Stimulated activated naive CD8-positive, alpha-beta T cell treated with anti-CD3 and anti-CD28 coated beads, Interleukin-15, Interleukin-2, amounts not matched to agents 100 U/mL and 50 U/mL, for 24 hours (primary cell): ENCODE measurements around the gene CCDC73.
"Not testable (repeated sequence)": the region's sequence is repeated elsewhere in the genome, so short reads cannot be mapped to it uniquely, and the experiment has no call there.

Experiments used
- ATAC-seq: fragments of 150-1000 bp; cut with Tn5 transposase; one replicate; pipeline ENCODE4 v1.10.0; 2021
- DNase-seq: peaks from one replicate; pipeline ENCODE4 v3.0.0; 2021

Gene CCDC73

GRCh38 chr11:32792948-32793475, 1.4 kb downstream of the CCDC73 start:
- peak; percentile 76 for DNase-seq
- peak; percentile 61 for ATAC-seq

GRCh38 chr11:32792111-32792947, 2.1 kb downstream of the CCDC73 start:
- DNase-seq (no peak), ATAC-seq (no peak)

- ATAC-seq (no peak), DNase-seq (no peak)
Measured at GRCh38 chr11:32790916-32791315, 3.5 kb downstream of the CCDC73 start.

DNA sequence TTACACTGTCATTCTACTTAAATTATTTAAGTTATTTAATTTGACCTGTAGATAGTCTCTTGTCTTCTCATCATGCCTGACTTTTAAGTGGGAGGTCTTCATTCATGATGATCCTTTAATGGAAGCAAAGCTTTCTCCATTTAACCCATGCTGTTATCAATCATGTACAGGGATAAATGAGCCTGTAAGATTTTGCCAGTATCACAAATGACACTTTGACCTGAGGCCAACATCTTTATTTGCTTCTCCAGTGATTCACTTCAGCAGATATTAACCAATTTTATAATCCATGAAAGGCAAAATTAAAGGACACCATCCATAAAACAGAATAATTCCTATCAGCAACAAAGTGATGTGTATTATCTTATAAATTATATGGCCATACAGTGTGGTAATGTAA, 7.7 kb downstream of the CCDC73 start:
- ATAC-seq = no peak
- no peak for DNase-seq

DNA sequence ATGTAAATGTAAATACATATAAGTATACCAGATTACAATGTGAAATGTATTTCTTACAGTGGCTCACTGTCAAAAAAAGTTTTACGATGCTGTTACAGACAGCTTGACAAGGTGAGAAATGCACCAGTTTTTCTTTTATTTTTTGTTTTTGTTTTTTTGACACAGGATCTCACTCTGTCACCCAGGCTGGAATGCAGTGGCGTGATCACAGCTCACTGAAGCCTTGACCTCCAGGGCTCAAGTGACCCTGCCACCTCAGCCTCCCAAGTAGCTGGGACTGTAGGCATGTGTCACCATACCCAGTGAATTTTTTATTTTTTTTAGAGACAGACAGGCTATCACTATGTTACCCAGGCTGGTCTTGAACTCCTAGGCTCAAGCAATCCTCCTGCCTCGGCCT, 9.2 kb downstream of the CCDC73 start:
- no peak for ATAC-seq
- no peak for DNase-seq

GRCh38 chr11:32781721-32782120, 12.7 kb downstream of the CCDC73 start:
- no peak for ATAC-seq
- DNase-seq = no peak

GRCh38 chr11:32780839-32781238, 13.6 kb downstream of the CCDC73 start:
- DNase-seq, ATAC-seq: not testable (repeated sequence)

- DNase-seq = no peak
- ATAC-seq = no peak
Measured at GRCh38 chr11:32779136-32779535, 15.3 kb downstream of the CCDC73 start.

GRCh38 chr11:32775908-32776307, 18.6 kb downstream of the CCDC73 start:
- ATAC-seq (no peak), DNase-seq (no peak)

DNA sequence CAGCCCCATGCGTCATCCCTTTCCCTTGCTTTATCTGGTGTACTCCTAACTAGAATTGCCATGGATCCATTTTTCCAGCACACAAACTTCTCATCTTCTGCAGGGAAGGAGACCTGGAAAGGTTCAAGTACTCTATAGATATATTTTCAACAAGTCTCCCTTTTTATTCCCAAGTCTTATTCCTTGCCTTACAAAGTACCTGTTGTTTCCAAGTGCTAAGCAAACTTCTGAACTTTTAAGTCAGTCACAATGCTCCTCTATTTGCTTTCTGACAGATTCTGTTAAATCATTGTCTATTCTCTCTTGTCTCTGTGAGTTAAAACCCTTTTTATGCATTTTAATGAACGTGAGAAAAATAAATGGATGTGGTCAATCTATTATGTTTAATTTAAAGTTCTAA, 20.4 kb downstream of the CCDC73 start:
- ATAC-seq (no peak), DNase-seq (no peak)

DNA sequence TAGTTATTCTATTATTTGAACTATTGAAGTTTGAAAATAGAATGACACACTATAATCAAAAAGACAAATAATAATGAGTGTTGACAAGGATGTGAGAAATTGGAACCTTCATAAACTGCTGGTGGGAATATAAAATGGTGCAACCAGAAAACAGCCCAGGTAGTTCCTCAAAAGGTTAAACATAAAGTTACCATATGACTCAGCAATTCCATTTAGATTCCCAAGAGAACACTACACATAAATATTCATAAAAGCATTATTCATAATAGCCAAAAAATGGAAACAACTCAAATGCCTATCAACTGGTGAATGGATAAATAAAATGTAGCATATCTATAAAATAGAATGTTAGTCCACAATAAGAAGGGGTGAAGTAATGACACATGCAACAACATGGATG, 21.7 kb downstream of the CCDC73 start:
- ATAC-seq = no peak

GRCh38 chr11:32761774-32762173, 32.7 kb downstream of the CCDC73 start:
- not testable (repeated sequence) for ATAC-seq, DNase-seq

More for the DNA sequence above, 21.7 kb downstream of the CCDC73 start:
- no peak for DNase-seq

- DNase-seq (no peak), ATAC-seq (no peak)
Measured at GRCh38 chr11:32758291-32758690, 36.2 kb downstream of the CCDC73 start.

DNA sequence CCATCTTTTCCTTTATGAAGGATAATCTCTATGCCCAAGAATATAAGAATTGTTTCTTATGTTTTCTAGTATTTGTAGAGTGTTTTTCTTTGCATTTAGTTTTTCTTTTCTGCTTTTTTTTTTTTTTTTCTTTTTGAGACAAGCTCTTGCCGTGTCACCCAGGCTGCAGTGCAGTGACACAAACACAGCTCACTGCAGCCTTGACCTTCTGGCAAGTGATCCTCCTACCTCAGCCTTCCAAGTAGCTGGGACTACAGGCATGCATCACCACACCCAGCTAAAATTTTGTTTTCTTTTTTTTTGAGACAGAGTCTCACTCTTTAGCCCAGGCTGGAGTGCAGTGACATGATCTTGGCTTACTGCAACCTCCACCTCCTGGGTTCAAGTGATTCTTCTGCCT, 41.3 kb downstream of the CCDC73 start:
- not testable (repeated sequence) for DNase-seq, ATAC-seq

DNA sequence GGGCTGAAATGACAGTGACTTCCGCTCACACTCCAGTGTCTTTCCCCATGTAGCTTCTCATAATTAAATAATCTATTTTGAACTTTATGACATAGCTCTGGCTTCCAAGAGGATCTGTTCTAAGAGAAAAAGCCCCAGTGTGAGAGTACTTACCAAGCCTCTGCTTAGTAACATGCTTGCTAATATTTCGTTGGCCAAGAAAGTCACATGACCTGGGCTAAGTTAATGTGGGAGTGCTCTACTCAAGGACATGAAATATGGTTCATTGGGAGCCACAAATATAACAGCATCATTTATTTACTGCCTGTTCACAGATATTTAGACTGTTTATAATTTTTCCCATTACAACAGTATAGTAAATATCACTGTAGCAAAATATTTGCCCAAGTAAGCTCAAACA, 42.5 kb downstream of the CCDC73 start:
- DNase-seq = no peak
- ATAC-seq = no peak

DNA sequence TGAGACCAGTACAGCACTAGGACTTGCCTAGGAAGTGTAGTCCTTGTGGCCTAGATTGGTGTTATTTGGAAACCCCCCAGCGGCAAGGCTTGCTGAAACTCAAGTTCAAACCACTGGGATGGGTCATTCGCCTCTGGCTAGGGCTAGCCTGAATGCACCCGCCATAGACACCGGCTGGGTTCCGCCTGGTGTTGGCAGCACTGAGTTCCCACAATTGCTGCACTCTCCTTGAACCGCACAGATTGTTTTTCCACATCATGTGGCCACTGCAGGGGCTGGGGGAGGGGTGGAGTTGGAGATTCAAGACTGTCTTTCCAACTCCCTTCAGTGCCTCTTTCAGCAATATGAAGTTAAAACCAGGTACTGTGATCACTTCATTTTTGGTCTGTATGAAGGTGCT, 43.1 kb downstream of the CCDC73 start:
- no peak for ATAC-seq
- no peak for DNase-seq

DNA sequence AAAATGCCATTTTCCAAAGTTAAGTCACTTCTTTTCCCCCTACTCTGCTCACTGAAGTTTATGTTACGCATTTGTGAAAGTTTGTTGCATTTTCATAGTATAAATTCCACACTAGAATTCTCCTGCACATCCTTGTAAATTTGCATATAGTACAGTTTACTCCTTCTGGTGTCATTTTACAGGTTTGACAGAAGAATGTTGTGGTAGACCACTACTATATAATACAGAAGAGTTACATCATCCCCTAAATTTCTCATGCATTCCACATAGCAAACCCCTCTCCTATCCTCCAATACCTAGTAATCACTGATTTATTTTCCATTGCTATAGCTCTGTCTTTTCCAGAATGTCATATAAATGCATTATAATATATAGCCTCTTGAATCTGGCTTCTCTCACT, 64.5 kb downstream of the CCDC73 start:
- no peak for DNase-seq
- no peak for ATAC-seq

GRCh38 chr11:32723332-32723731, 71.1 kb downstream of the CCDC73 start:
- ATAC-seq (no peak), DNase-seq (no peak)

- ATAC-seq = no peak
- DNase-seq = no peak
Measured at GRCh38 chr11:32722255-32722654, 72.2 kb downstream of the CCDC73 start.

GRCh38 chr11:32713496-32713895, 81.0 kb downstream of the CCDC73 start:
- no peak for ATAC-seq
- no peak for DNase-seq

GRCh38 chr11:32708978-32709377, 85.5 kb downstream of the CCDC73 start:
- ATAC-seq, DNase-seq: not testable (repeated sequence)

DNA sequence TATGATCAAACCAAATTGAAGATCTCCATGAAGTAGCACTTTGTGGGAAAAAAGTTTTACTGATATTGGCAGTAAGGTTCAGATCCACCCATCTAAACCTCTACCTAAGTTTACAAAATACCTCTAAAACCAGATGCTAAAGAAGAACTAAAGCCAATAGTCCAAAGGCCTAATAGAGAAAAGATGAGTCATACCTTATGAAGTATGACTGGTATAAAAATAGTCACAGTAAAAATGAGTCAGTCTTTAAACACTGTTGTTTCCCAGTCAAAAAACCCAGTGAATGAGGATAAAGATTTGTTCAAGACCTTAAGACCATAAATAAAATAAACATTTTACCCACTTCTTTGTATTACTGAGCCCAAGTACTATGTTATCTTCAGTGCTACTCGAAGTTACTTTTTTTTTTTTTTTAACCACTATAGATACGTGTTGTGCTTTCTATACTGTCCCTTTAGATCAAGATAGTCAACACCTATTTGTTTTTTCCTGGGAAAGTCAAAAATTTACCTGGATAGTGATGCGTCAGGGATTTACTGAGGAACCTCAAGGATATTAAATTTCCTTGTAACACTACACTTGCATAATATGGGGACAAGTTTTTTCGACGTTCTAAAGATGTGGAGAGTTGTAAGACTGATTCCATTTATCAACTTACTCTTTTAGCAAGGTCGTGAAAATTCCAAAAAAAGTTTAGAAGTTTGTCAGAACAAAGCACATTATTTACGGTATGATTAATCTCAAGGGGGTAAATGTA, 87.3 kb downstream of the CCDC73 start:
- ATAC-seq (peak; percentile 57), DNase-seq (no peak)
